WI38 (cell line): Measurements from ENCODE around the gene DNAH11.
"Not testable (repeated sequence)": the region's sequence is repeated elsewhere in the genome, so short reads cannot be mapped to it uniquely, and the experiment has no call there.

Experiments
- H3K4me3 ChIP-seq: 2 replicates; pipeline ENCODE4 v1.5.1; 2011; ENCODE audit warnings: low read depth, mild to moderate bottlenecking, control low read depth, low read length
- CTCF ChIP-seq: IDR thresholded peaks from 2 replicates; pipeline ENCODE4 v1.5.1; 2012; ENCODE audit warnings: low read depth, mild to moderate bottlenecking, control low read depth, low read length

The DNAH11 gene

GRCh38 chr7:21868576-21868850 lies 325.7 kb downstream of the DNAH11 start:
- TF ChIP-seq CTCF: no peak
- H3K4me3 ChIP-seq: no peak overlapping the region

GRCh38 chr7:21869785-21870402 lies 327.1 kb downstream of the DNAH11 start:
- H3K4me3 ChIP-seq: no peak overlapping the region
- no peak for TF ChIP-seq CTCF

DNA sequence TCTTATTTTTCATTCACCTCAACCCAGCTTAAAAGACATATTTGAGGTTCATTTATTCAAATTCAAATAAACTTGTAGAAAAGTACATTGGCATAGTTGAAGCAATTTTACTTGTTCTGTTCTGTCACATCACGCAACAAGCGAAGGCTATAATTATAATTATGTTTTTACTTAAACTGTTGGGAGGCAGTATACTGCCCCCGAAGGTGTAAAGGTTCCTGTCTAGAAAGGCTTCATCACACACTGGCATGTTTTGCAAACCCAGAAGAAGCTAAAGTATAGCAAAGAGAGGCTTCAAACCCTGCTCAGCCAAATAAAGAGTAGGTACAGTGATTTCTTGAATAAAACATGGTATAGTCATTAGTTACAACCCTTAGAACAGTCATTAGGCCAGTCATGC lies 340.2 kb downstream of the DNAH11 start:
- TF ChIP-seq CTCF: no peak
- no peak overlapping the region for H3K4me3 ChIP-seq

- not testable (repeated sequence) for H3K4me3 ChIP-seq
Measured at GRCh38 chr7:21883501-21883900, 340.7 kb downstream of the DNAH11 start.

DNA sequence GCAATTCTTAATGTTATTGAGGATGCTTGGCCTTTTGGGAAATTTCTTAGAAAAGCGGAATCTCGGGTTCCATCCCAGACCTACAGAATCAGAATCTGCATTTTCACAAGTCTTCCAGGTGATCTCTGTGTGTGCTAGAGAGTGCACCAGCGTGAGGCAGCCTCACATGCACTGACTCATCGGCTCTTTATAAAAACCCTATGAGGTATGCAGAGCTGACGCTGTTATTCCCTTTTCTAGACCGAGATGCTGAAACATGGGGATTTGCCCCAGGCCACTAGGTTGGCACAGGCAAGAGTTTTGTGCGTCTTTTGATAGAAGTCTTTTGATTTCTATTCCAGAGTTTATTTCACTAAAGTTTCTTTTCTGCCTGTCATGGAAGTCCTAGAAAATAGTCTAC lies 341.7 kb downstream of the DNAH11 start:
- TF ChIP-seq CTCF: no peak
- no peak overlapping the region for H3K4me3 ChIP-seq

- no peak overlapping the region for H3K4me3 ChIP-seq
- TF ChIP-seq CTCF: no peak
Measured at GRCh38 chr7:21886396-21886795, 343.6 kb downstream of the DNAH11 start.

DNA sequence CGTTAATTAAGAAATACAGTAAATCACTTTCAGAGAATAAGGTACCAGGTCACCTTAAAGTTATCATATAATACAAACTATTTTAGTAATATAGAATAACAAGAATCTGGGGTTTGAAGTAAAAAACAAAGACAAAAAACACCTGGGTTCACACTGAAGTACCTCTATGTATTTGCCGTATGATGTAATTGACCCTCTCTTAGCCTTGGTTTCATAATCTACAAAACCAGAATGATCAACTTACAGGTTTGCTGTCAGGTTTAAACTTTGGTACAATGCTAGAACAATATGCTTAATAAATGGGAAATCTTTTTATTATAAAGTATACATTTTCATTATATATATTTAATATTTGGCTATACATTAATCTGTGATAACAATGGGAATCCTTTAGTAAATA lies 344.5 kb downstream of the DNAH11 start:
- no peak overlapping the region for H3K4me3 ChIP-seq
- TF ChIP-seq CTCF: no peak

DNA sequence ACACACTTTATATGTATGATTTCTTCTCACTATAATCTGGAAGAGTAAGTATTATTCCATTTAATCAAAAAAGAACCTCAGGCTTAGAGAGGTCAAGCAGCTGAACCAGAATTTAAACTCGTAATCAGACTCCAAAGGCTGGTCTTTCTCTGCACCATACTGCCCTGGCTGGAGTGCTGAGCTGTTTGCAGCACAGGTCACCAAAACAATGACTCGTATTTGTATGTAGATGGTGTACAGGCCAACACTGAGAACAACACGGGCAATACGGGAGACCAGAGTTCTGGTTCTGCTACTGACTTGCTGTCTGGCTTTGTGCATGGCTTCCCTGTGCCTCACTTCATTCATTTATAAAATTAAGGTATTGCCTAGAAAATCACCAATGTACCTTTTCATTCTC lies 344.9 kb downstream of the DNAH11 start:
- no peak overlapping the region for H3K4me3 ChIP-seq
- no peak for TF ChIP-seq CTCF
